Measurements from ENCODE around the gene MALL.

MALL gene

DNA sequence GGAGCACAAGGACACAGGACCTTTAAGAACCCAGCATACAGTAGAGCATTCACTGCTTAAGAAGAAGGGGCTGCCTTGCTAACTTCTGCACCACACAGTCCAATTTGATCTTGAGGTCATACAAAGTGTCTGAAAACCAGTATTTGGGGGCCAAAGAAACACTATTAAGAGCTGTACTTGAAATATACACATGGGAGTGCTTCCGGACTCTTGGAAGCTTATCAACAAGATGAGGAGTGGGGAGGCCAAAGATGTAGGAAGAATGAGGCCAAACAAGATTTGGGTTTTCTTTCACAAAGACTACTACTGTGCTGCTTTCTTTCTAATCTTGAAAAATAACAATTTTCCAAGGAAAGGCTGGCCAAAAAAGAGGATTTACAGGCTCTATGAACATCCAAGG, 24.8 kb upstream of the MALL start:
- H3K9me3 ChIP-seq (ENCODE audit: control insufficient read depth in 2 of 2, low read length in 2 of 2), result no peaks in the 10 kb centered on the region
- H3K9ac ChIP-seq (ENCODE audit: low read length in 2 of 2), result no peak overlapping the region
- H3K27ac ChIP-seq (ENCODE audit: low read length), result no peak overlapping the region
- H3K27me3 ChIP-seq (ENCODE audit: control insufficient read depth in 1 of 2, insufficient read depth in 2 of 2, low read length in 2 of 2), result no peaks in the 10 kb centered on the region
- peaks cover 2 to 5% of the 10 kb centered on the region in 2 donors for H3K36me3 ChIP-seq (ENCODE audit: control insufficient read depth in 2 of 2, insufficient read depth in 2 of 2, low read length in 2 of 2)
- H3K4me1 ChIP-seq (ENCODE audit: control insufficient read depth, insufficient read depth, low read length), result no peaks in the 10 kb centered on the region
- H3K4me3 ChIP-seq (ENCODE audit: low read length in 2 of 2), result no peak overlapping the region

DNA sequence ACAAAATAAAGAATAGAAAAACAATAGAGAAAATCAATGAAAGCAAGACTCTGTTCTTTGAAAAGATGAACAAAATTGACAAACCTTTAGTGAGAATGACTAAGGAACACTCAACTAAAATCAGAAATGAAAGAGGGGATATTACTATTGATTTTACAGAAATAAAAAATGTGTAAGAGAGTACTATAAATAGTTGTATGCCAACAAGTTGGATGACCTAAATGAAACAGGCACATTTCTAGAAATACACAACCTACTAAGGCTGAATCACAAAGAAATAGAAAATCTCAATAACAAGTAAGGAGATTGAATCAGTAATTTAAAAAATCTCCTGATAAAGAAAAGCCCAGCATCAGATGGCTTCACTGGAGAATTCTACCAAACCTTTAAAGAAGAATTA, 18.4 kb upstream of the MALL start:
- Histone ChIP-seq H3K27me3 (ENCODE audit: control insufficient read depth in 1 of 2, insufficient read depth in 2 of 2, low read length in 2 of 2) (no peaks in the 10 kb centered on the region), H3K4me1 (ENCODE audit: control insufficient read depth, insufficient read depth, low read length) (no peaks in the 10 kb centered on the region), H3K9ac (ENCODE audit: low read length in 2 of 2) (no peak overlapping the region), H3K4me3 (ENCODE audit: low read length in 2 of 2) (no peak overlapping the region), H3K9me3 (ENCODE audit: control insufficient read depth in 2 of 2, low read length in 2 of 2) (no peaks in the 10 kb centered on the region), H3K27ac (ENCODE audit: low read length) (no peak overlapping the region), H3K36me3 (ENCODE audit: control insufficient read depth in 2 of 2, insufficient read depth in 2 of 2, low read length in 2 of 2) (peaks cover 2 to 5% of the 10 kb centered on the region in 2 donors)

GRCh38 chr2:110131166-110131565, 15.5 kb upstream of the MALL start:
- Histone ChIP-seq H3K36me3 (ENCODE audit: control insufficient read depth in 2 of 2, insufficient read depth in 2 of 2, low read length in 2 of 2) (peaks cover 5 to 17% of the 10 kb centered on the region in 2 donors), H3K27ac (ENCODE audit: low read length) (no peak overlapping the region)

DNA sequence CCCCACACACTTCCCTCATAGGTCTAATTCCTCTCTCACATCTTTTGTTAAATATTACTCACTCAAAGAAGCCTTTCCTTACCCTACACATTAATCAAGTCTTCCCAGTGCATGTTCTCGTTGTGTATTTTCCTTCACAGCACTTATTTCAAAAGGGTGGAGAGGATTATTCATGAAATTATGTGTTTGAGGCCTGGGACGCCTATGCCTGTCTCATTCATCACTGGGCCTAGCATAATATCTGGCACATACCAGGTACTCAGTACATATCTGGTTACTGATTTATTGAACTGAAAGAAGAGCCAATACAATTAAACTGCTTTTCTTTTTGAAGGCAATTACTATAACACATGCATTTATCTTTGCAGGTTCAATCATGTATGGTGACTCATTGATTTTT, 15.1 kb upstream of the MALL start:
- H3K4me1 ChIP-seq (ENCODE audit: control insufficient read depth, insufficient read depth, low read length), result no peaks in the 10 kb centered on the region
- no peak overlapping the region for H3K4me3 ChIP-seq (ENCODE audit: low read length in 2 of 2)
- H3K27me3 ChIP-seq (ENCODE audit: control insufficient read depth in 1 of 2, insufficient read depth in 2 of 2, low read length in 2 of 2), result no peaks in the 10 kb centered on the region
- no peak overlapping the region for H3K9ac ChIP-seq (ENCODE audit: low read length in 2 of 2)
- no peak overlapping the region for H3K27ac ChIP-seq (ENCODE audit: low read length)
- peaks cover 5 to 18% of the 10 kb centered on the region in 2 donors for H3K36me3 ChIP-seq (ENCODE audit: control insufficient read depth in 2 of 2, insufficient read depth in 2 of 2, low read length in 2 of 2)
- H3K9me3 ChIP-seq (ENCODE audit: control insufficient read depth in 2 of 2, low read length in 2 of 2), result no peaks in the 10 kb centered on the region

More at GRCh38 chr2:110131166-110131565, 15.5 kb upstream of the MALL start:
- H3K4me1 ChIP-seq (ENCODE audit: control insufficient read depth, insufficient read depth, low read length), result no peaks in the 10 kb centered on the region
- H3K27me3 ChIP-seq (ENCODE audit: control insufficient read depth in 1 of 2, insufficient read depth in 2 of 2, low read length in 2 of 2), result no peaks in the 10 kb centered on the region
- no peak overlapping the region for H3K4me3 ChIP-seq (ENCODE audit: low read length in 2 of 2)
- no peak overlapping the region for H3K9ac ChIP-seq (ENCODE audit: low read length in 2 of 2)
- no peaks in the 10 kb centered on the region for H3K9me3 ChIP-seq (ENCODE audit: control insufficient read depth in 2 of 2, low read length in 2 of 2)

- Histone ChIP-seq H3K9ac (ENCODE audit: low read length in 2 of 2) (no peak overlapping the region), H3K4me3 (ENCODE audit: low read length in 2 of 2) (no peak overlapping the region), H3K36me3 (ENCODE audit: control insufficient read depth in 2 of 2, insufficient read depth in 2 of 2, low read length in 2 of 2) (peaks cover 5 to 25% of the 10 kb centered on the region in 2 donors), H3K27ac (ENCODE audit: low read length) (no peak overlapping the region), H3K4me1 (ENCODE audit: control insufficient read depth, insufficient read depth, low read length) (no peaks in the 10 kb centered on the region), H3K27me3 (ENCODE audit: control insufficient read depth in 1 of 2, insufficient read depth in 2 of 2, low read length in 2 of 2) (no peaks in the 10 kb centered on the region), H3K9me3 (ENCODE audit: control insufficient read depth in 2 of 2, low read length in 2 of 2) (no peaks in the 10 kb centered on the region)
Observed at GRCh38 chr2:110126906-110127305, 11.3 kb upstream of the MALL start.

DNA sequence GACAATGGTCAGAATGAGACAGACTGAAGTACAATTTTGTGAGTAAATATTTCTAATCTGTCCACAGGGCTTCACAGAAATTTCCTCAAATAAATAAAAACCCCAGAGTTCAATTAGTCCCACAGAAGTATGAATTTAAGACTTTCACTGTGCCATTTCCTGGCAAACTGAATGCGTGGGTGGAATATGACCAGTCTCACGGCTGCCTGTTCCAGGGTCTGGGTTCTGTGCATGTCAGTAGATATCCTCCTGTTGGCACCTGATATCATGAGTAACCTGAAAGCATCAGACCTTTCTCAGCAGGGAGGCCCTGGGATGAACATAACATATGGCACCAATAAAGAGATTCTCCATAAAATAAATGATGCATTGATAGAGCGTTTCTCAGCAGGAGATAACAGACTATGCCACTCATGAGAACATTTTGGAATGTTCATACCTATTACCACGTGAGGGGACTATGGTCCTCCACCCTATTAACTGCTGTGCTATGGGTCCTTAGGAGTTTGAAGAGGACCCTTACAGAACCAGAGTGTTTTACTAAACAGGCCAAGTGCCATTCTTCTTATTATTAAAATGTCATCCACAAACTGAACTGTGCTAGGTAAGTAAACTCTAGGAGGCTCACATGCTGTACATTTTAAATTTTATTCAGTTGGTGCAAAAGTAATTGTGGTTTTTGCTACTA, 10.6 kb upstream of the MALL start:
- Histone ChIP-seq H3K27me3 (ENCODE audit: control insufficient read depth in 1 of 2, insufficient read depth in 2 of 2, low read length in 2 of 2) (no peaks in the 10 kb centered on the region), H3K4me1 (ENCODE audit: control insufficient read depth, insufficient read depth, low read length) (no peaks in the 10 kb centered on the region), H3K36me3 (ENCODE audit: control insufficient read depth in 2 of 2, insufficient read depth in 2 of 2, low read length in 2 of 2) (peaks cover 2 to 25% of the 10 kb centered on the region in 2 donors), H3K9ac (ENCODE audit: low read length in 2 of 2) (no peak overlapping the region), H3K4me3 (ENCODE audit: low read length in 2 of 2) (no peak overlapping the region), H3K9me3 (ENCODE audit: control insufficient read depth in 2 of 2, low read length in 2 of 2) (no peaks in the 10 kb centered on the region), H3K27ac (ENCODE audit: low read length) (no peak overlapping the region)

GRCh38 chr2:110124939-110125691, 9.5 kb upstream of the MALL start:
- no peak overlapping the region for H3K9ac ChIP-seq (ENCODE audit: low read length in 2 of 2)
- H3K27me3 ChIP-seq (ENCODE audit: control insufficient read depth in 1 of 2, insufficient read depth in 2 of 2, low read length in 2 of 2), result no peaks in the 10 kb centered on the region
- H3K4me3 ChIP-seq (ENCODE audit: low read length in 2 of 2), result no peak overlapping the region
- no peaks in the 10 kb centered on the region for H3K9me3 ChIP-seq (ENCODE audit: control insufficient read depth in 2 of 2, low read length in 2 of 2)
- no peak overlapping the region for H3K27ac ChIP-seq (ENCODE audit: low read length)
- peaks cover 0 to 25% of the 10 kb centered on the region in 2 donors for H3K36me3 ChIP-seq (ENCODE audit: control insufficient read depth in 2 of 2, insufficient read depth in 2 of 2, low read length in 2 of 2)
- H3K4me1 ChIP-seq (ENCODE audit: control insufficient read depth, insufficient read depth, low read length), result no peaks in the 10 kb centered on the region

- Histone ChIP-seq H3K4me3 (ENCODE audit: low read length in 2 of 2) (no peak overlapping the region), H3K36me3 (ENCODE audit: control insufficient read depth in 2 of 2, insufficient read depth in 2 of 2, low read length in 2 of 2) (peaks cover 0 to 23% of the 10 kb centered on the region in 2 donors), H3K9ac (ENCODE audit: low read length in 2 of 2) (no peak overlapping the region), H3K4me1 (ENCODE audit: control insufficient read depth, insufficient read depth, low read length) (no peaks in the 10 kb centered on the region), H3K27ac (ENCODE audit: low read length) (no peak overlapping the region), H3K9me3 (ENCODE audit: control insufficient read depth in 2 of 2, low read length in 2 of 2) (no peaks in the 10 kb centered on the region), H3K27me3 (ENCODE audit: control insufficient read depth in 1 of 2, insufficient read depth in 2 of 2, low read length in 2 of 2) (no peaks in the 10 kb centered on the region)
Observed at GRCh38 chr2:110124038-110124825, 8.6 kb upstream of the MALL start.

DNA sequence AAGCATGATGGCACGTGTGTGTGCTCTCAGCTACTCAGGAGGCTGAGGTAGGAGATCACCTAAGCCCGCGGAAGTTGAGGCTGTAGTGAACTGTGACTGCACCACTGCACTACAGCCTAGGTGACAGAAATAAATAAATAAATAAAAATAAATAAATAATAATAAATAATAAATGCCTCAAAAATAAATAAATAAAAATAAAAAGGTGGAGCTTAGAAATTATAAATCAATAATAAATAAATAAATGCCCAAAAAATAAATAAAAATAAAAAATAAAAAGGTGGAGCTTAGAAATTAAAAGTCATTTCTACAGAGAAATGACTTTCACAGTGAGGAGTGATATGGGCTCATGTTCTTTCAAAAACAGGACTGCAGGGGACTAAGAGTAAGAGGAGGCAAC, 6.0 kb upstream of the MALL start:
- H3K27ac ChIP-seq (ENCODE audit: low read length), result no peak overlapping the region

GRCh38 chr2:110121052-110121334, 5.4 kb upstream of the MALL start:
- H3K27me3 ChIP-seq (ENCODE audit: control insufficient read depth in 1 of 2, insufficient read depth in 2 of 2, low read length in 2 of 2), result peaks cover 14 to 15% of the 10 kb centered on the region in 2 donors
- H3K9me3 ChIP-seq (ENCODE audit: control insufficient read depth in 2 of 2, low read length in 2 of 2), result no peaks in the 10 kb centered on the region
- no peak overlapping the region for H3K9ac ChIP-seq (ENCODE audit: low read length in 2 of 2)
- no peak overlapping the region for H3K4me3 ChIP-seq (ENCODE audit: low read length in 2 of 2)
- peaks cover 0 to 7% of the 10 kb centered on the region in 2 donors for H3K36me3 ChIP-seq (ENCODE audit: control insufficient read depth in 2 of 2, insufficient read depth in 2 of 2, low read length in 2 of 2)
- no peak overlapping the region for H3K27ac ChIP-seq (ENCODE audit: low read length)
- peaks cover 3% of the 10 kb centered on the region for H3K4me1 ChIP-seq (ENCODE audit: control insufficient read depth, insufficient read depth, low read length)

More for the DNA sequence above, 6.0 kb upstream of the MALL start:
- Histone ChIP-seq H3K27me3 (ENCODE audit: control insufficient read depth in 1 of 2, insufficient read depth in 2 of 2, low read length in 2 of 2) (peaks cover 9 to 10% of the 10 kb centered on the region in 2 donors), H3K9ac (ENCODE audit: low read length in 2 of 2) (no peak overlapping the region), H3K4me3 (ENCODE audit: low read length in 2 of 2) (no peak overlapping the region), H3K36me3 (ENCODE audit: control insufficient read depth in 2 of 2, insufficient read depth in 2 of 2, low read length in 2 of 2) (peaks cover 0 to 10% of the 10 kb centered on the region in 2 donors), H3K9me3 (ENCODE audit: control insufficient read depth in 2 of 2, low read length in 2 of 2) (no peaks in the 10 kb centered on the region), H3K4me1 (ENCODE audit: control insufficient read depth, insufficient read depth, low read length) (no peaks in the 10 kb centered on the region)

Measured in stomach smooth muscle (tissue), 2 donors.